Measurements from ENCODE around the gene BABAM1.

Gene BABAM1

GRCh38 chr19:17266975-17267788 is at the start of gene BABAM1:
TSS of gene BABAM1 (plus strand) at chr19:17267443. CDS start at chr19:17268807, 1,364 bp downstream.
- peak; percentile 84 to 94 for DNase-seq (ENCODE audit: low read depth in 2 of 2)

DNA sequence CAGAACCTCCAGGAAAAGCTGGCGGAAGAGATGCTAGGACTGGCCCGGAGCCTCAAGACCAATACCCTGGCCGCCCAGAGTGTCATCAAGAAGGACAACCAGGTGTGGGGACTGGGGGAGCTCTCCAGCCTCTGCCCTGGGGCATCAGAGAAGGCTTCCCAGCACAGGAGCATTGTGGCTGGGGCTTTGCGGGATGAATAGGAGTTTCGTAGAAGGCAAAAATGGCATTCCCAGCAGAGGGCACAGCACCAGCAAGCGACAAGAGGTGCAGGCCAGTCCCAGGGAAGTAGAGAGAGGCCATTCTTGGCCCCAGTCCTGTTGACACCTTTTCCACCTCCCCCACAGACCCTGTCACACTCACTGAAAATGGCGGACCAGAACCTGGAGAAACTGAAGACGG is 48.0 kb upstream of the BABAM1 start:
- no peak for DNase-seq (ENCODE audit: low read depth in 2 of 2)

- DNase-seq (ENCODE audit: low read depth in 2 of 2): no peak
Measured at GRCh38 chr19:17220207-17220758, 47.0 kb upstream of the BABAM1 start.

GRCh38 chr19:17225053-17225452 is 42.2 kb upstream of the BABAM1 start:
- DNase-seq (ENCODE audit: low read depth in 2 of 2): no peak

DNA sequence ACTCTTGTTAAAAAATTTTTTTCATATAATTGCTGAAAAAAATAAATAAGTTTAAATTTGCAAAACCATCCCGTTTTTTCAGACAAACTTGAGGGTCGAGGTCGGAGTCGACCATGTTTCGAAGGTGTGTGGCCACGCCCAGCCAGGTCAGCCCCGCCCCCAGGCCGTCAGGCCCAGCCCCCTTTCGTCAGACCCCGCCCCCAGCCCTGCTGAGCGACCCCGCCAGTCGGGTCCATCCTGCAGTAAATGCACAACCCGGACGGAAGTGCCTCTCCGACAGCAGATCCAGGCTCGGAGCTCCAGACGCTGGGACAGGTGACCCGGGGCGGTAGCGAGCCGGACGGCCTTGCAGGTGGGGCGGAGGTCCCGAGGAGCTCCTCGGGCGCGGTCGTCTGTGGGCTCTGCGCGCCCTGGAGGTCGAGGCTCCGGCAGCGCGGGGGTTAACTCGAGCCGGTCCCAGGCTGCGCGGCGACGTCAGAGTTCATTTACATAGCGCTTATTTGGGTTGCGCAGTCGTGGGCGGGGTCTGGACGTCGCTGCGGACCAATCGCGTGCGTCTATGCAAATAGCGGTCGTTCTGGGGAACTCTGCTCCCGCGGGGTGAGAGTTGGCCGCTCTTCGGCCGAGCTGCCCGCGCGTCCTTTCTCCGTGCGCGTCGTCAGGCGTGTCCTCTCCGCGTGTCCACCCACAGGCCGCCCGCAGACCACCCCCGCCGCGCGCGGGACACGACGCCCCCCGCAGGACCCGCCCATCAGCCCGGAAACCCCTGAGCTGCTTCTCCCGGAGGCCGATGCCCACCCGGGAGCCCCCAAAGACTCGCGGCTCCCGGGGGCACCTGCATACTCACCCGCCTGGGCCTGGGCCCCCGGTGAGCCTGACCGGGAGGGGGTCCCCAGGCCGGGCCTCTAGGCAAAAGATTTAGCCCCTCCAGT is 41.0 kb upstream of the BABAM1 start, which contains the start of gene OCEL1:
OCEL1 (plus strand) TSS at position 225 of the 932 bp plus-strand sequence; CDS start at position 247, 22 bp downstream.
- peak; percentile 96 for DNase-seq (ENCODE audit: low read depth in 2 of 2)

DNA sequence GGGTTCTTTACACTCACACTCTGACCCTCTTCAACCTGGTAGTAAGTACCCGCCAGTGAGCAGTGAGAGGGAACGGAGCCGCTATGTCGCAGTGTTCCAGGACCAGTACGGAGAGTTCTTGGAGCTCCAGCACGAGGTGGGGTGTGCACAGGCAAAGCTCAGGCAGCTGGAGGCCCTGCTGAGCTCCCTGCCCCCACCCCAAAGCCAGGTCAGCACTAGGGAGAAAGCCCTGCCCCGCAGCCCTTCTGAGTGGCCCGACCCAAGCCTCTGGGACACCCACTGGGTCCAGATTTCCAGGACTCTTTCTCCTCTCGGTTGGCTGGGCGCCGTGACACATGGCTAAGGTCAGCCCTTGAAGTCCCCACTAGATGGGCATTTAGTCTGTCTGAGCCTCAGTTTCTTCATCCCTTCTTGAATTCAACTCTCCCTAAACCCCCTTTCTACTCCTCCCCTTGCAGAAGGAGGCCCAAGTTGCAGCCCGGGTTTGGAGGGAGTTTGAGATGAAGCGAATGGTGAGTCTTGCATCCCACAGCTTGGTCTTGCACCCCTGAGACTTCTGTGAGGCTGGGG is 39.4 kb upstream of the BABAM1 start:
- DNase-seq (ENCODE audit: low read depth in 2 of 2): no peak

DNA sequence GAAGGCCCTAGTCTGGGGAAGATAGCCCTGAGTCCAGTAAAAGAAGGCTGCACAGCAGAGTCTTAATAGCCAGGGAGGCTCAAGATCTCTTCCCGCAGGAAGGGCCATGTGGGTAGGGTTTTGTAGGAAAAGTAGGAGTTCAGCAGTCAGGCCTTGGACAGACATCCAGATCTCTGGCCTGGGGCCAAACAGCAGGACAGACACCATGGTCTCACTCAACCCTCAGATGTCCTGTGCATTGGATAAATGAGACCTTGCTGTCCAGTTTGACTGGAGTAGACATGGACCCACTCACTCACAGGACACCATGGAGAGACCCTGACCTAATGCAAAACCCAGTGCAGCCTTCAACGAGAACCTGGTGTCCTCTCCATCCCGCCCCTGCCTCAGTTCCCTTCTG is 37.4 kb upstream of the BABAM1 start:
- no peak for DNase-seq (ENCODE audit: low read depth in 2 of 2)

DNA sequence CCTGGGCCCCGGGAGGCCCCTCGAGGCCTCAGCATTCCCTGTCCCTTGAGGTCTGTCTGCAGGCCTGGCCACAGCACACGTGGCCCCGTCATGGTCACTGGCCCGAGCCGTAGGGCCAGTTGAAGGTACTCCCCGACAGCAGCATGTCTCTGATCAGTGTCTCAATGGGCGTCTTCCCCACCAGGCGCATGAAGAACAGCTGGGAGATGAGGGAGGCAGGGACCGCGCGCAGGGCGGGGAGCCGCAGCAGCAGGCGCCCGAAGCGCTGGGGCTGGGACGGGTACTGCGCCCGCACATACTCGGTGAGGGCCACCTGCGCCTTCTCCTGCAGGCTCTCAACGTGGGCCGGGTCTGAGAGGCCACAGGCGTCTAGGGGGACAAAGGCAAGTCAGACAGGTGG is 35.0 kb upstream of the BABAM1 start:
- DNase-seq (ENCODE audit: low read depth in 2 of 2): no peak

GRCh38 chr19:17234911-17235299 is 32.3 kb upstream of the BABAM1 start:
- DNase-seq (ENCODE audit: low read depth in 2 of 2): peak; percentile 62 to 64

DNA sequence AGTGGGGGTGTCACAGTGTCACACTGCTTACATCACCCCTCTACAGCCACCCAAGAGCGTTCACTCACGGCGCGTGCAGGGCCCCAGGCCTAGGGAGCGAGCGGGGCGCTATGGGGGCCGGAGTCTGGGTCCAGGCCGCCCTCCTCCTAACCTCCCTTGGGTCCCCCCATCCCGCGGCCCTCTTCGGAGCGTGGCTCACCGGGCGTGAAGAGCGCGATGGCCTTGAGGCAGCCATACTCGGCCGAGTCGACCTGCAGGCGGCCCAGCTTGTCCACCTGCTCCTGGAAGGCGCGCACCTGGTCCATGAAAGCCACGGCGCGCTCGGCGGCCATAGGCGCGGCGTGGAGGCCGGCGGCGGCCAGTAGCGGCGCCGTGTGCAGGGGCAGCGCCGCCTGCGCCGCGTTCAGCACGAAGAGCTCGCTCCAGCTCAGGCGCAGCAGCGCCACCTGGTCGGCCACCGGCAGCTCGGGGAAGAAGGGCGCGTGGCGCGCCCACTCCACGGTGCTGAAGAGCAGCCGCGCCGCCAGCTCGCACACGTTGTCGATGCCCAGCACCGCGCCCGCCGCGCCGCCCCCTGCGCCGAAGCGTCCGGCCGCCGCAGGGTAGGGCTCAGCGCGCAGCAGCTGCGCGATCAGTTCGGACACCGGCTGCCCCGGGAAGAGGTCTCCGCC is 31.8 kb upstream of the BABAM1 start:
- DNase-seq (ENCODE audit: low read depth in 2 of 2): peak; percentile 51 to 62

- DNase-seq (ENCODE audit: low read depth in 2 of 2): no peak
Measured at GRCh38 chr19:17235971-17236777, 31.1 kb upstream of the BABAM1 start.

- no peak for DNase-seq (ENCODE audit: low read depth in 2 of 2)
Measured at GRCh38 chr19:17236811-17237543, 30.3 kb upstream of the BABAM1 start.

DNA sequence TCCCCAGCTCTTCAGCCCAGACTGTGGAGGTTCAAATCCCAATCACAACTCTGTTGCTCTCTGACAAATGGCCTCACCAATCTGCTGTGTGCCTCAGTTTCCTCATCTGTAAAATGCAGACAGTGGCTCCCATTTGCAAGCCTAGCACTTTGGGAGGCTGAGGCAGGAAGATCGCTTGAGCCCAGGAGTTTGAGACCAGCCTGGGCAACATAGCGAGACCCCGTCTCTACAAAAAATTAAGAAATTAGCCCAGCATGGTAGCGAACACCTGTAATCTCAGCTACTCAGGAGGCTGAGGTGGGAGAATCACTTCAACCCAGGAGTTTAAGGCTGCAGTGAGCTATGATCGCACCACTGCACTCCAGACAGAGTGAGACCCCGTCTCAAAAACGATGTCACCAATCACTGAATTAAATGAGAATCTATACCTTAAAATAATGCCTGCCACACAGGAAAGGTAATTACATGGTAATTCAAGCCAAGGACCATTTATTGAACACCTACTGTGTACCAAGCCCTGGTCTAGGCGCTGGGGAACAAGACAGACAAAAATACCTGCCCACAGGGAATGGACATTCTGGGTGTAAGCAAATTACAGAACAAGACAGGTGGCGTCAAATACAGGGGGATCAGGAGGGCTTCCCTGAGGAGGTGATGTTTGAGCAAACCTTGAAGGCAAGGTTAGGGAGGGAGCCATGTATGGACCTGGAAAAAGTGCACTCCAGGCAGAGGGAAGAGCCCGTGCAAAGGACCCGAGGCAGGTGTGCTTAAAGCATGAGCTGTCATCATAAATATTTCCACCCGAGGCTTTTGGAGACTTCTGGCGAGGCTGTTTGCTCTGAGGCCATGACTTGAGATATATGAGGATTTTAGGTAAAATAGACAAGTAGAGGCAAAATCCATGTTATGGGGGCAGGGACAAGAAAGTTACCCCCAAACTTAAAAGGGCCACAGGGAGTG is 29.2 kb upstream of the BABAM1 start:
- no peak for DNase-seq (ENCODE audit: low read depth in 2 of 2)

- DNase-seq (ENCODE audit: low read depth in 2 of 2): no peak
Measured at GRCh38 chr19:17240062-17240752, 27.0 kb upstream of the BABAM1 start.

- no peak for DNase-seq (ENCODE audit: low read depth in 2 of 2)
Measured at GRCh38 chr19:17240826-17241399, 26.3 kb upstream of the BABAM1 start.

DNA sequence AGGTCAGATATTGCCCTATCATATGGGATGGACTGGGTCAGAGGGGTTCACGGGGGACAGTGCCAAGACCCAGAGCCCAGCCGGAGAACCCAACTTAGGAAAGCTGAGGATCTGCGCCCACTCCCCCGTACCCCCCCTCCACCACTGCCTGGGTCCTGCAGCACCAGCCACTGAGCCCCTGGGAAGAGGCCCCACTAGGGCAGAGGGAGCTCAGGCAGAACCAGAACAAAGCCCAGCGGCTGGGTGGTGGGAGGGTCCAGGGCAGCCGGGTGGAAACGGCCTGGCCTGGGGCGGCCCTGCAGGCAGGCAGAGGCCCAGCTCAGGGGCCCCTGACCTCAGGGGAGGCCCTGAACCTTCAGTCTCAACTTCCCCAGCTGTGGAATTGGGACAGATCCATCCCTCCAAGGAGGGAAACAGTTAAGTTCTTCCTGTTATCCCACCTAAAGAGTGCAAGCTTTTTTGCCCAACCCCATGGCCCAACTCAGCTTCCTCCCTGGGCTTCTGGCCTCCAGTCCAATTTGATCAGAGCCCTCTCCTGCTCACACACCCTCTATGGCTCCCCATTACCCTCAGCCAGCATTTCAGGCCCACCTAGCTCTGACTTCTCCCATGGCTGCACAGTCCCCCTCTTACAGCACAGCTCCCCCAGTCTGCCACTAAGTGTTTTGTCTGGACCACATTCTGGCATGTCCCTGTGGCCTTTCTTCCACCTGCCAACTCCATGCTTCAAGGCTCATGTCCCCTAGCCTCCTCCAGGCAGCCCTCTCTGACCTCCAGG is 24.6 kb upstream of the BABAM1 start:
- no peak for DNase-seq (ENCODE audit: low read depth in 2 of 2)
